Stomach smooth muscle (tissue), 2 donors: ENCODE results near the gene GIMAP1.

ENCODE experiments used
- H3K27ac ChIP-seq: one replicate; pipeline ENCODE4 v1.7.0; 2013; ENCODE audit warnings: mild to moderate bottlenecking, low read length, inconsistent platforms
- H3K27me3 ChIP-seq, 2 donors: one replicate each; pipeline ENCODE4 v1.7.0; 2013; ENCODE audit warnings: low read length in 2 of 2; ENCODE audit not compliant: insufficient read depth in 2 of 2, control insufficient read depth in 1 of 2
- H3K36me3 ChIP-seq, 2 donors: one replicate each; pipeline ENCODE4 v1.7.0; 2013; ENCODE audit warnings: low read length in 2 of 2; ENCODE audit not compliant: control insufficient read depth in 2 of 2, insufficient read depth in 2 of 2
- H3K4me1 ChIP-seq: one replicate; pipeline ENCODE4 v1.7.0; 2013; ENCODE audit warnings: low read length; ENCODE audit not compliant: control insufficient read depth, insufficient read depth
- H3K4me3 ChIP-seq, 2 donors: one replicate each; pipeline ENCODE4 v1.7.0; 2013; ENCODE audit warnings: low read length in 2 of 2
- H3K9ac ChIP-seq, 2 donors: one replicate each; pipeline ENCODE4 v1.7.0; 2013; ENCODE audit warnings: low read length in 2 of 2, mild to moderate bottlenecking in 1 of 2
- H3K9me3 ChIP-seq, 2 donors: one replicate each; pipeline ENCODE4 v1.7.0; 2013; ENCODE audit warnings: low read length in 2 of 2; ENCODE audit not compliant: control insufficient read depth in 2 of 2
- donor health status: healthy.
- donor health status: Pancreatic carcinoma.

The GIMAP1 gene

DNA sequence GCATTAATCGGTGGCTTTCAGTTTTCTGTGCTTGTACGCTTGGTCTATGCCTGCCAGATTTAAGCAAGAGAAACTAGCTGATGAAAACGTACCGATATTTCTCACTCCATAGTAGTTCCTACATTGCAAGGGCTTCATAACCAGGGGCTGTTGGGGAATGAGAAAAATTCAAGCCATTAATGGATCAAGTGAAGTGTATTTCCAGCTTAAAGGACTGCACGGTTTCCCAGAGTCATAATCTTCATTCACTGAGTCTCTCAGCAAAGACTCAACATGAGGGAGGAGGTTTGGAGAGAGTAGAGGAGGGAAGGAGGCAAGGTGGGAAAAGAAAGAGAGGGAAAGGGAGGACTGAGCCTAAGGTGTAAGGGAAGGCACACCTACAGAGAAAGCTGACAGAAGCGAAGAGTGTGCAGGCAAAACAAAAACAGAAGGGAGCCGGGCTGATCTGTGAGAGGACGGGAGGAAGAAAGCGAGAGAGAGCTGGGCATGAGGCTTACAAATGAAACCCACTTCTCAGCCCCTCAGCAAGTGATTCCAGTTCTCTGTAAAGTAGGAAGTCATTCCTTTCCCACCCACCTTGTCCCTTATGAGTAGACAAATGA lies 30.3 kb upstream of the GIMAP1 start:
- Histone ChIP-seq H3K27ac (peak overlapping the region; percentile 58), H3K4me1 (no peaks in the 10 kb centered on the region), H3K9ac (peak overlapping the region; percentile 71 to 80), H3K27me3 (no peaks in the 10 kb centered on the region), H3K9me3 (no peaks in the 10 kb centered on the region), H3K4me3 (peak overlapping the region; percentile 70 to 83), H3K36me3 (no peaks in the 10 kb centered on the region)

DNA sequence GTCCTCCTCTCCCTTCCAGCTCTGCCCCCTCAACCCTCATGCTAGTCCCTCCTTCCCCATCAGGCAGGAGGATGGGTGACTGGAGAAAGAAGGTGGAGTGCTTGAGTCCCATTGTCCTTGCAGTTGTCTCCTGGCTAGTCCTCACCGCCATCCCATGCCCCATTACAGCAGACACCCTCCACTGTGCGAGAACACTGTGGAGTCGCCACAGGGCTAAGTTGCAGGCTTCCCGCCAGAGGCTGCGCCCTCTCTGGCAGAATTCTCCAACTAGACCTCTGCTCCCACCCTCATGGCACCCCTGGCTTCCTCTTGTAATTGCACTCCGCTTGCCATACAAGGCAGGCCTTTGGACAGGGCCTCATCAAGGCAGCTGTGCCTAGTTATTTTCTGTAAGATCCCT lies 27.8 kb upstream of the GIMAP1 start:
- Histone ChIP-seq H3K36me3 (peaks cover 0 to 3% of the 10 kb centered on the region in 2 donors), H3K27ac (no peak overlapping the region), H3K9me3 (no peaks in the 10 kb centered on the region), H3K9ac (no peak overlapping the region), H3K4me1 (no peaks in the 10 kb centered on the region), H3K4me3 (no peak overlapping the region), H3K27me3 (no peaks in the 10 kb centered on the region)

- peaks cover 0 to 7% of the 10 kb centered on the region in 2 donors for H3K9me3 ChIP-seq
- no peak overlapping the region for H3K27ac ChIP-seq
- H3K9ac ChIP-seq: no peak overlapping the region
- H3K4me1 ChIP-seq: no peaks in the 10 kb centered on the region
- H3K27me3 ChIP-seq: no peaks in the 10 kb centered on the region
- H3K36me3 ChIP-seq: peaks cover 0 to 3% of the 10 kb centered on the region in 2 donors
- no peak overlapping the region for H3K4me3 ChIP-seq
These were observed 20.8 kb upstream of the GIMAP1 start for GRCh38 chr7:150695654-150696053.

DNA sequence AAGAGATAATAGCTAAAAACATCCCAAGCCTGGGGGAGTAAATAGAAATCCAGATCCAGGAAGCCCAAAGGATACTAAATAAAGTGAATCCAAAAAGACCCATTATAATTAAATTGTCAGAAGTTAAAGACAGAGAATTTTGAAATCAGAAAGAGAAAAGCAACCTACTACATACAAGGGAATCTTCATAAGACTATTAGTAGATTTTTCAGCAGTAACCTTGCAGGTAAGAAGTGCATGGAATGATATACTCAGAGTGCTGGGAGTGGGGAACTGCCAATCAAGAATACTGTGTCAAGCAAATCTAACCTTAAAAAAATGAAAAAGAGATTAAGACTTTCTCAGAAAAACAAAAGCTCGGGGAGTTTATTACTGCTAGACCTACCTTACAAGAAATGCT lies 13.2 kb upstream of the GIMAP1 start:
- no peak overlapping the region for H3K27ac ChIP-seq
- no peak overlapping the region for H3K4me3 ChIP-seq
- no peaks in the 10 kb centered on the region for H3K4me1 ChIP-seq
- no peaks in the 10 kb centered on the region for H3K36me3 ChIP-seq
- H3K9ac ChIP-seq: no peak overlapping the region
- no peaks in the 10 kb centered on the region for H3K27me3 ChIP-seq
- peaks cover 8 to 11% of the 10 kb centered on the region in 2 donors for H3K9me3 ChIP-seq

DNA sequence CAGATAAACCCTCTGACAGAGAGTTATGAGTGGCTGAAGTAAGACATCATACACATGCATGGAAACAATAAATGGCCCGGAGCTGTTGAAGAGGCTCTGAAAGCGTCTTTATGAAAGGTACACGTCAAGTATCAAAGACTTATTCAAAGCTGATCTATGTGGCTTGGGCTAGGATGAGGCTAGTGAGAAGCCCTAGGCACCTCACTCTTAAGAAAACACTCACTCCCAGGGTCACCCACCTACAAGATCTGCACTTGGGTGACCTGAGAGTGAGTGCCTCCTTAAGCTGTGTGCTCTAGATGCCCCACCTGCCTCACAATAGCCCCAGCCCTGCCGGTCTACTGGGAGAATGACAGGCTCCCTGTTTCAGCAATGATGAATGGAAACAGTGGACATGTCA lies 1.1 kb upstream of the GIMAP1 start:
- no peak overlapping the region for H3K4me3 ChIP-seq
- no peaks in the 10 kb centered on the region for H3K27me3 ChIP-seq
- H3K27ac ChIP-seq: no peak overlapping the region
- H3K36me3 ChIP-seq: no peaks in the 10 kb centered on the region
- H3K9ac ChIP-seq: no peak overlapping the region
- H3K9me3 ChIP-seq: peaks cover 0 to 3% of the 10 kb centered on the region in 2 donors
- H3K4me1 ChIP-seq: no peaks in the 10 kb centered on the region

GRCh38 chr7:150715738-150716137 lies 675 bp upstream of the GIMAP1 start:
- no peaks in the 10 kb centered on the region for H3K27me3 ChIP-seq
- peaks cover 0 to 3% of the 10 kb centered on the region in 2 donors for H3K9me3 ChIP-seq
- H3K4me3 ChIP-seq: no peak overlapping the region
- H3K36me3 ChIP-seq: no peaks in the 10 kb centered on the region
- no peak overlapping the region for H3K27ac ChIP-seq
- no peak overlapping the region for H3K9ac ChIP-seq
- H3K4me1 ChIP-seq: no peaks in the 10 kb centered on the region

DNA sequence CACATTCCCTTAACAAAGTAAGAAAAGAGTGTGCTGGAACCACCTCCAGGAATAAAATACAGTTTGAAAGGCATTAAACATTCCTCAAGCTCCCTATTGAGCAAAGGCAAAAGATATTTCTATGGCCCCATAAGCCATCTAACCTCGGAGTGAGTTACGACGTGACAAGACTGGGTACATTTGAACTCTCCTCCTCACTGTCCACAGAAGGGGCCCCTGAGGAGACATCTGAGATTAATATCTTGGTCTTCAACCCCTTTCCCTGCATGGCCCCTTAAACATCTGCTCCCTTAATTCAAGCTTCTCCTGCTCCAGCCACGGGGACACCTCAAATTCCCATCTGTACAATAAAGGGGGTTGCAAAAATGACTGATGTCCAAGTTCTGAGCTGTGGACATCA lies 526 bp downstream of the GIMAP1 start:
- Histone ChIP-seq H3K4me3 (peak overlapping the region; percentile 40 to 59), H3K9ac (peak overlapping the region; percentile 2 to 32), H3K4me1 (no peaks in the 10 kb centered on the region), H3K27me3 (no peaks in the 10 kb centered on the region), H3K9me3 (peaks cover 0 to 3% of the 10 kb centered on the region in 2 donors), H3K27ac (no peak overlapping the region), H3K36me3 (no peaks in the 10 kb centered on the region)

DNA sequence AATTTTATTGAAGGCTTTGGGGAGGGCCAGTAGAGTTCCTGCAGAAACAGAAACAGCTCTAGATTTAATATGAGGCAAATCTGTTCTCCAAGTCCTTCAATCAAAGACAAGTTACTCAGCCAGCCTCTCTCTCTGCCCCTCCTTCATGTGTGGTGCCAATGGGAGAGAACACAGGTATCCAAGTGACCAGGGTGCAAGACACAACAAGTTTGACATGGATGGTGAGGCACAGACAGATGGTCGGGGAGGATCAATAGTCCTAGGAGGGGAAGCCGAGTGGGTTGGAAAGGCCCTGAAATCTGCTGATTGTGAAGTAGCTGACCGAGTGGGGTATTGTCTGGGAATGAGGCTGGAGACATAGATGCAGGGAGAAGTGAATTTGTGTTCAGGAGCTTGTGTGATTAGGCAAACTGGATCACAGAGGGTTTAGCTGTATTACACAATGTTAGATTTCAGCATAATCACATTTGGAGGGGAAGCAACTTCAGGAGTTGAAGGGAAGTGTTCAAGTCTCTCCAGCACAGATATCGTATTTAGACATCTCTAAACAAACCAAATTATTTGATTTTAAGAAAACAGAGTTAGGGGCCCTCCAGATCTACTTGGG lies 1.5 kb downstream of the GIMAP1 start:
- Histone ChIP-seq H3K9ac (no peak overlapping the region), H3K36me3 (no peaks in the 10 kb centered on the region), H3K27me3 (no peaks in the 10 kb centered on the region), H3K4me1 (no peaks in the 10 kb centered on the region), H3K4me3 (peak overlapping the region in 1 of 2 donors; percentile 9), H3K27ac (no peak overlapping the region), H3K9me3 (peaks cover 0 to 2% of the 10 kb centered on the region in 2 donors)

- Histone ChIP-seq H3K27ac (no peak overlapping the region), H3K27me3 (no peaks in the 10 kb centered on the region), H3K4me3 (no peak overlapping the region), H3K36me3 (no peaks in the 10 kb centered on the region), H3K9me3 (no peaks in the 10 kb centered on the region), H3K9ac (no peak overlapping the region), H3K4me1 (no peaks in the 10 kb centered on the region)
These were observed 3.0 kb downstream of the GIMAP1 start for GRCh38 chr7:150719436-150719835.

- Histone ChIP-seq H3K27ac (no peak overlapping the region), H3K27me3 (no peaks in the 10 kb centered on the region), H3K36me3 (no peaks in the 10 kb centered on the region), H3K4me1 (no peaks in the 10 kb centered on the region), H3K9me3 (no peaks in the 10 kb centered on the region), H3K9ac (no peak overlapping the region), H3K4me3 (no peak overlapping the region)
These were observed 3.8 kb downstream of the GIMAP1 start for GRCh38 chr7:150719960-150720891.
